GM12874 (cell line): ENCODE results near the gene OSBP2.

Source experiments
- CTCF ChIP-seq: IDR thresholded peaks from 2 replicates; pipeline ENCODE4 v1.5.1; 2011; ENCODE audit warnings: low read depth, mild to moderate bottlenecking, control low read depth, low read length, moderate library complexity; ENCODE audit not compliant: insufficient read depth

Gene OSBP2

GRCh38 chr22:30871391-30872284, 177.0 kb downstream of the OSBP2 start:
- no peak for TF ChIP-seq CTCF

GRCh38 chr22:30872285-30873041, 177.8 kb downstream of the OSBP2 start:
- no peak for TF ChIP-seq CTCF

GRCh38 chr22:30873086-30873650, 178.5 kb downstream of the OSBP2 start:
- TF ChIP-seq CTCF = no peak

GRCh38 chr22:30873661-30874060, 179.0 kb downstream of the OSBP2 start:
- no peak for TF ChIP-seq CTCF

- TF ChIP-seq CTCF = no peak
These were observed 180.0 kb downstream of the OSBP2 start for GRCh38 chr22:30874431-30875370.

- TF ChIP-seq CTCF = no peak
These were observed 181.0 kb downstream of the OSBP2 start for GRCh38 chr22:30875481-30876215.
